ENCODE measurements around the gene CD84.
"Not testable (repeated sequence)": the region's sequence is repeated elsewhere in the genome, so short reads cannot be mapped to it uniquely, and the experiment has no call there.

The CD84 gene

DNA sequence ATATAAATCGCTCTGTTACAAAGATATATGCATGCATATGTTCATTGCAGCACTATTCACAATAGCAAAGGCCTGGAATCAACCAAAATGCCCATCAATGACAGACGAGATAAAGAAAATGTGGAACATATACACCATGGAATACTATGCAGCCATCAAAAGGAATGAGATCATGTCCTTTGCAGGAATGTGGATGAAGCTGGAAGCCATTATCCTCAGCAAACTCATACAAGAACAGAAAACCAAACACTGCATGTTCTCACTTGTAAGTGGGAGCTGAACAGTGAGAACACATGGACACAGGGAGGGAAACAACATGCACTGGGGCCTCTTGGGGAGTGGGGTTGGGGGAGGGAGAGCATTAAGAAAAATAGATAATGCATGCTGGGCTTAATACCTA lies 61.8 kb downstream of the CD84 start:
- not testable (repeated sequence) for H3K27me3 ChIP-seq (ENCODE audit: control insufficient read depth, insufficient read depth, low read length); H3K36me3 ChIP-seq (ENCODE audit: control insufficient read depth, insufficient read depth, low read length)
- H3K4me1 ChIP-seq (ENCODE audit: control insufficient read depth, insufficient read depth, low read length): peaks cover 20% of the 10 kb centered on the region

DNA sequence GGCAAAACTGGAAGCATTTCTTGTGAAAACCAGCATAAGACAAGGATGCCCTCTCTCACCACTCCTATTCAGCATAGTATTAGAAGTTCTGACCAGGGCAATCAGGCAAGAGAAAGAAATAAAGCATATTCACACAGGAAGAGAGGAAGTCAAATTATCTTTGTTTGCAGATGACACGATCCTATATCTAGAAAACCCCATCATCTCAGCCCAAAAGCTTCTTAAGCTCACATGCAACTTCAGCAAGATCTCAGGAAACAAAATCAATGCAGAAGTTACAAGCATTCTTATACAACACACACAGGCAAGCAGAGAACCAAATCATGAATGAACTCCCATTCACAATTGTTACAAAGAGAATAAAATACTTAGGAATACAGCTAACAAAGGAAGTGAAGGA lies 63.4 kb downstream of the CD84 start:
- not testable (repeated sequence) for H3K36me3 ChIP-seq (ENCODE audit: control insufficient read depth, insufficient read depth, low read length); H3K9ac ChIP-seq (ENCODE audit: low read depth, low read length); H3K4me3 ChIP-seq (ENCODE audit: low read depth, low read length); H3K27me3 ChIP-seq (ENCODE audit: control insufficient read depth, insufficient read depth, low read length); H3K9me3 ChIP-seq (ENCODE audit: control insufficient read depth, insufficient read depth, low read length)
- H3K4me1 ChIP-seq (ENCODE audit: control insufficient read depth, insufficient read depth, low read length): peaks cover 16% of the 10 kb centered on the region

More for the DNA sequence above, 61.8 kb downstream of the CD84 start:
- H3K4me3 ChIP-seq (ENCODE audit: low read depth, low read length); H3K9me3 ChIP-seq (ENCODE audit: control insufficient read depth, insufficient read depth, low read length); H3K9ac ChIP-seq (ENCODE audit: low read depth, low read length): not testable (repeated sequence)

DNA sequence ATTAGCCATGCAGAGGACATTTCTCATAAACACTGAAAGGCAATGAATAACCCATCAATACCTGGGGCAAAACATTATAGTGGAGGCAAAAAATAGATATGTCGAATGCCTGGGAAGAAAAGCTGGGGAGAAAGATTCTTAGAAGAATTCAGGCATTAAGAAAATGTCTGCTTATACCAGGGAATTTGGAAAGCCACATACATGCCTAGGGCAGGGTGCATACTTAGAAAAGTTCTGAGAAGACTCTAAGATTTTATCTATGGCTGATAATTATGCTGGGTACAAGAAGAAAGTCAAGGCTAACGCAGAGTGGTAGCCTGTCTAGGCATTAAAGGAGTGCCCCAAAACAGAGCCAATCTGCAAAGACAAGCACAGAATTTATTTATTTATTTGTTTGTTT lies 74.6 kb downstream of the CD84 start:
- H3K4me3 ChIP-seq (ENCODE audit: low read depth, low read length): no peak overlapping the region
- no peaks in the 10 kb centered on the region for H3K27me3 ChIP-seq (ENCODE audit: control insufficient read depth, insufficient read depth, low read length)
- no peaks in the 10 kb centered on the region for H3K36me3 ChIP-seq (ENCODE audit: control insufficient read depth, insufficient read depth, low read length)
- no peak overlapping the region for H3K9ac ChIP-seq (ENCODE audit: low read depth, low read length)
- H3K9me3 ChIP-seq (ENCODE audit: control insufficient read depth, insufficient read depth, low read length): no peaks in the 10 kb centered on the region
- H3K4me1 ChIP-seq (ENCODE audit: control insufficient read depth, insufficient read depth, low read length): no peaks in the 10 kb centered on the region

- H3K4me1 ChIP-seq (ENCODE audit: control insufficient read depth, insufficient read depth, low read length): no peaks in the 10 kb centered on the region
- H3K9ac ChIP-seq (ENCODE audit: low read depth, low read length): no peak overlapping the region
- no peaks in the 10 kb centered on the region for H3K36me3 ChIP-seq (ENCODE audit: control insufficient read depth, insufficient read depth, low read length)
- H3K9me3 ChIP-seq (ENCODE audit: control insufficient read depth, insufficient read depth, low read length): no peaks in the 10 kb centered on the region
- no peak overlapping the region for H3K4me3 ChIP-seq (ENCODE audit: low read depth, low read length)
- no peaks in the 10 kb centered on the region for H3K27me3 ChIP-seq (ENCODE audit: control insufficient read depth, insufficient read depth, low read length)
Observed at GRCh38 chr1:160503087-160503486, 76.2 kb downstream of the CD84 start.

GRCh38 chr1:160500321-160500990 lies 78.8 kb downstream of the CD84 start:
- no peaks in the 10 kb centered on the region for H3K4me1 ChIP-seq (ENCODE audit: control insufficient read depth, insufficient read depth, low read length)
- no peaks in the 10 kb centered on the region for H3K36me3 ChIP-seq (ENCODE audit: control insufficient read depth, insufficient read depth, low read length)
- H3K27me3 ChIP-seq (ENCODE audit: control insufficient read depth, insufficient read depth, low read length): no peaks in the 10 kb centered on the region
- no peak overlapping the region for H3K9ac ChIP-seq (ENCODE audit: low read depth, low read length)
- no peaks in the 10 kb centered on the region for H3K9me3 ChIP-seq (ENCODE audit: control insufficient read depth, insufficient read depth, low read length)
- no peak overlapping the region for H3K4me3 ChIP-seq (ENCODE audit: low read depth, low read length)

DNA sequence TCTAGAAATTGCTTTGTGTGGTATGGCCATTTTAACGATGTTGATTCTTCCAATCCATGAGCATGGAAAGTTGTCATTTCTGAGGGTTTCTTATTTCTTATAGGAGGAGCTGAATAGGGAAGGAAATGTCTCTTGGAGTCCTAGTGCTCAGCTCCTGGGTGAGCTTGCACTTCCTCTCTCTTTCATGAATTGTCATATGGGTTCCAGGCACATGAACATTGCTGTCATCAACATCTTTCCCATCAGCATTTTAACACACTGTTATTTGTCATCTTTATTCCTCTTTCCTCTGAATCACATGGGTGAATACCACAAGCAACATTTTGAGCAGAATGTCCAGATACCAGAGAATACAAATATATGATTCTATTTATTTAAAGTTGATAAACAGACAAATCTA lies 79.7 kb downstream of the CD84 start:
- no peaks in the 10 kb centered on the region for H3K36me3 ChIP-seq (ENCODE audit: control insufficient read depth, insufficient read depth, low read length)
- H3K27me3 ChIP-seq (ENCODE audit: control insufficient read depth, insufficient read depth, low read length): no peaks in the 10 kb centered on the region
- no peaks in the 10 kb centered on the region for H3K9me3 ChIP-seq (ENCODE audit: control insufficient read depth, insufficient read depth, low read length)
- no peaks in the 10 kb centered on the region for H3K4me1 ChIP-seq (ENCODE audit: control insufficient read depth, insufficient read depth, low read length)
- H3K4me3 ChIP-seq (ENCODE audit: low read depth, low read length): no peak overlapping the region
- no peak overlapping the region for H3K9ac ChIP-seq (ENCODE audit: low read depth, low read length)

GRCh38 chr1:160498301-160499065 lies 80.8 kb downstream of the CD84 start:
- not testable (repeated sequence) for H3K9me3 ChIP-seq (ENCODE audit: control insufficient read depth, insufficient read depth, low read length); H3K36me3 ChIP-seq (ENCODE audit: control insufficient read depth, insufficient read depth, low read length); H3K4me1 ChIP-seq (ENCODE audit: control insufficient read depth, insufficient read depth, low read length); H3K4me3 ChIP-seq (ENCODE audit: low read depth, low read length); H3K27me3 ChIP-seq (ENCODE audit: control insufficient read depth, insufficient read depth, low read length); H3K9ac ChIP-seq (ENCODE audit: low read depth, low read length)

DNA sequence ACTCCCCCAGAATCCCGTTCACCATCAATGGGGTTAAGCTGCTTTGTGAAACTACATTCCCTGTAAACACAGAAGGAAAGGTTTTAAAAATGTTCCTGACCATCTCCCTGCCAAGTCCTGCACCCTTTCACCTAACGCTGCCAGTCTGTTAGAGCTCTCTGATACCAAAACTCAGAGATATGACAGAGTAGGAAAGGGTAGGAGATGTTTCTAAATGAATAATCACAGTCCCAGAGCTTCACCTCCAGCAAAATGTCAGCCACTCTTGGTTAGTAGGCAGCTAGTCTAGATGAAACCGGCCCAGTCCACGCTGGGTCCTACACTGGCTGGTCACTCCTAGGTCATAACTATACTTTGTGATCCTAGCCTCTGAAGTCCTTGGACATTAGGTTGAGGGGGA lies 83.0 kb downstream of the CD84 start:
- no peaks in the 10 kb centered on the region for H3K36me3 ChIP-seq (ENCODE audit: control insufficient read depth, insufficient read depth, low read length)
- H3K4me3 ChIP-seq (ENCODE audit: low read depth, low read length): no peak overlapping the region
- no peaks in the 10 kb centered on the region for H3K9me3 ChIP-seq (ENCODE audit: control insufficient read depth, insufficient read depth, low read length)
- no peaks in the 10 kb centered on the region for H3K27me3 ChIP-seq (ENCODE audit: control insufficient read depth, insufficient read depth, low read length)
- no peaks in the 10 kb centered on the region for H3K4me1 ChIP-seq (ENCODE audit: control insufficient read depth, insufficient read depth, low read length)
- H3K9ac ChIP-seq (ENCODE audit: low read depth, low read length): no peak overlapping the region

DNA sequence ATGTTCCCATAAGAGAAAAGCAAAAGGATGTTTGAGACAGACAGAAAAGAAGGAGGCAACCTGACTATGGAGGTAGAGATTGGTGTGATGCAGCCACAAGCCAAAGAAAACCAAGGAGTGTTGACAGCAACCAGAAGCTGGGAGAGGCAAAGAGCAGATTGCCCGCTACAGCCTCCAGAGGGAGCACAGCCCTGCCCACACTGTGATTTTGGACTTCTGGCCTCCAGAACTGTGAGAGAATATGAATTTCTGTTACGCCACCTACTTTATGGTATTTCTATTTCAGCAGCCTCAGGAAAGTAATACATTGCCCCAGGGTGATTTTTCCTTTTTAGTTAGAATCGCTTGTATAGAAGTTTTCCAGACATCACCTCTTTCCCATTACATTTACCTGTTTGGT lies 84.7 kb downstream of the CD84 start:
- Histone ChIP-seq H3K9me3 (ENCODE audit: control insufficient read depth, insufficient read depth, low read length) (no peaks in the 10 kb centered on the region), H3K27me3 (ENCODE audit: control insufficient read depth, insufficient read depth, low read length) (no peaks in the 10 kb centered on the region), H3K4me3 (ENCODE audit: low read depth, low read length) (no peak overlapping the region), H3K36me3 (ENCODE audit: control insufficient read depth, insufficient read depth, low read length) (no peaks in the 10 kb centered on the region), H3K4me1 (ENCODE audit: control insufficient read depth, insufficient read depth, low read length) (no peaks in the 10 kb centered on the region), H3K9ac (ENCODE audit: low read depth, low read length) (no peak overlapping the region)

GRCh38 chr1:160492617-160493016 lies 86.7 kb downstream of the CD84 start:
- no peaks in the 10 kb centered on the region for H3K27me3 ChIP-seq (ENCODE audit: control insufficient read depth, insufficient read depth, low read length)
- H3K36me3 ChIP-seq (ENCODE audit: control insufficient read depth, insufficient read depth, low read length): no peaks in the 10 kb centered on the region
- H3K4me1 ChIP-seq (ENCODE audit: control insufficient read depth, insufficient read depth, low read length): no peaks in the 10 kb centered on the region
- H3K9me3 ChIP-seq (ENCODE audit: control insufficient read depth, insufficient read depth, low read length): no peaks in the 10 kb centered on the region
- H3K4me3 ChIP-seq (ENCODE audit: low read depth, low read length): no peak overlapping the region
- no peak overlapping the region for H3K9ac ChIP-seq (ENCODE audit: low read depth, low read length)

- Histone ChIP-seq H3K9ac (ENCODE audit: low read depth, low read length) (no peak overlapping the region), H3K4me3 (ENCODE audit: low read depth, low read length) (no peak overlapping the region), H3K9me3 (ENCODE audit: control insufficient read depth, insufficient read depth, low read length) (no peaks in the 10 kb centered on the region), H3K4me1 (ENCODE audit: control insufficient read depth, insufficient read depth, low read length) (no peaks in the 10 kb centered on the region), H3K27me3 (ENCODE audit: control insufficient read depth, insufficient read depth, low read length) (no peaks in the 10 kb centered on the region), H3K36me3 (ENCODE audit: control insufficient read depth, insufficient read depth, low read length) (no peaks in the 10 kb centered on the region)
Observed at GRCh38 chr1:160491981-160492380, 87.3 kb downstream of the CD84 start.
